Measurements from ENCODE around the gene SUPT3H. TPM values are rescaled to one million over a fixed set of nuclear protein-coding genes. Genes with fewer than 3 reads are reported as not detected.

Gene SUPT3H
- total RNA-seq, 1 donor from 2014 or later = 9.9 TPM

- no peak overlapping the region for H3K9ac ChIP-seq (ENCODE audit: low read depth in 1 of 3, low read length in 3 of 3)
- H3K27me3 ChIP-seq (ENCODE audit: control insufficient read depth in 3 of 3, insufficient read depth in 3 of 3, low read length in 3 of 3) = no peaks in the 10 kb centered on the region
- H3K9me3 ChIP-seq (ENCODE audit: control insufficient read depth in 3 of 3, low read length in 3 of 3) = no peaks in the 10 kb centered on the region
- no peaks in the 10 kb centered on the region for H3K36me3 ChIP-seq (ENCODE audit: control insufficient read depth in 3 of 3, insufficient read depth in 3 of 3, low read length in 3 of 3)
- H3K27ac ChIP-seq (ENCODE audit: low read depth, low read length) = no peak overlapping the region
- no peaks in the 10 kb centered on the region for H3K4me1 ChIP-seq (ENCODE audit: control insufficient read depth in 3 of 3, insufficient read depth in 3 of 3, low read length in 3 of 3)
- no peak overlapping the region for H3K4me3 ChIP-seq (ENCODE audit: low read length in 3 of 3)
Measured at GRCh38 chr6:45084257-45084656, 293.5 kb downstream of the SUPT3H start.

- no peaks in the 10 kb centered on the region for H3K36me3 ChIP-seq (ENCODE audit: control insufficient read depth in 3 of 3, insufficient read depth in 3 of 3, low read length in 3 of 3)
- no peak overlapping the region for H3K9ac ChIP-seq (ENCODE audit: low read depth in 1 of 3, low read length in 3 of 3)
- no peaks in the 10 kb centered on the region for H3K27me3 ChIP-seq (ENCODE audit: control insufficient read depth in 3 of 3, insufficient read depth in 3 of 3, low read length in 3 of 3)
- H3K27ac ChIP-seq (ENCODE audit: low read depth, low read length) = no peak overlapping the region
- no peaks in the 10 kb centered on the region for H3K4me1 ChIP-seq (ENCODE audit: control insufficient read depth in 3 of 3, insufficient read depth in 3 of 3, low read length in 3 of 3)
- no peak overlapping the region for H3K4me3 ChIP-seq (ENCODE audit: low read length in 3 of 3)
- no peaks in the 10 kb centered on the region for H3K9me3 ChIP-seq (ENCODE audit: control insufficient read depth in 3 of 3, low read length in 3 of 3)
Measured at GRCh38 chr6:45082091-45082490, 295.6 kb downstream of the SUPT3H start.

GRCh38 chr6:45081634-45082033 is 296.1 kb downstream of the SUPT3H start:
- no peaks in the 10 kb centered on the region for H3K9me3 ChIP-seq (ENCODE audit: control insufficient read depth in 3 of 3, low read length in 3 of 3)
- no peak overlapping the region for H3K4me3 ChIP-seq (ENCODE audit: low read length in 3 of 3)
- H3K27ac ChIP-seq (ENCODE audit: low read depth, low read length) = no peak overlapping the region
- no peaks in the 10 kb centered on the region for H3K27me3 ChIP-seq (ENCODE audit: control insufficient read depth in 3 of 3, insufficient read depth in 3 of 3, low read length in 3 of 3)
- no peak overlapping the region for H3K9ac ChIP-seq (ENCODE audit: low read depth in 1 of 3, low read length in 3 of 3)
- no peaks in the 10 kb centered on the region for H3K4me1 ChIP-seq (ENCODE audit: control insufficient read depth in 3 of 3, insufficient read depth in 3 of 3, low read length in 3 of 3)
- no peaks in the 10 kb centered on the region for H3K36me3 ChIP-seq (ENCODE audit: control insufficient read depth in 3 of 3, insufficient read depth in 3 of 3, low read length in 3 of 3)

GRCh38 chr6:45078432-45078831 is 299.3 kb downstream of the SUPT3H start:
- H3K27me3 ChIP-seq (ENCODE audit: control insufficient read depth in 3 of 3, insufficient read depth in 3 of 3, low read length in 3 of 3) = no peaks in the 10 kb centered on the region
- H3K4me3 ChIP-seq (ENCODE audit: low read length in 3 of 3) = no peak overlapping the region
- H3K27ac ChIP-seq (ENCODE audit: low read depth, low read length) = no peak overlapping the region
- no peaks in the 10 kb centered on the region for H3K4me1 ChIP-seq (ENCODE audit: control insufficient read depth in 3 of 3, insufficient read depth in 3 of 3, low read length in 3 of 3)
- no peaks in the 10 kb centered on the region for H3K9me3 ChIP-seq (ENCODE audit: control insufficient read depth in 3 of 3, low read length in 3 of 3)
- H3K9ac ChIP-seq (ENCODE audit: low read depth in 1 of 3, low read length in 3 of 3) = no peak overlapping the region
- no peaks in the 10 kb centered on the region for H3K36me3 ChIP-seq (ENCODE audit: control insufficient read depth in 3 of 3, insufficient read depth in 3 of 3, low read length in 3 of 3)

- no peaks in the 10 kb centered on the region for H3K36me3 ChIP-seq (ENCODE audit: control insufficient read depth in 3 of 3, insufficient read depth in 3 of 3, low read length in 3 of 3)
- H3K27me3 ChIP-seq (ENCODE audit: control insufficient read depth in 3 of 3, insufficient read depth in 3 of 3, low read length in 3 of 3) = no peaks in the 10 kb centered on the region
- no peaks in the 10 kb centered on the region for H3K9me3 ChIP-seq (ENCODE audit: control insufficient read depth in 3 of 3, low read length in 3 of 3)
- no peaks in the 10 kb centered on the region for H3K4me1 ChIP-seq (ENCODE audit: control insufficient read depth in 3 of 3, insufficient read depth in 3 of 3, low read length in 3 of 3)
- no peak overlapping the region for H3K9ac ChIP-seq (ENCODE audit: low read depth in 1 of 3, low read length in 3 of 3)
- no peak overlapping the region for H3K27ac ChIP-seq (ENCODE audit: low read depth, low read length)
- no peak overlapping the region for H3K4me3 ChIP-seq (ENCODE audit: low read length in 3 of 3)
Measured at GRCh38 chr6:45076217-45076930, 301.4 kb downstream of the SUPT3H start.

- H3K9me3 ChIP-seq (ENCODE audit: control insufficient read depth in 3 of 3, low read length in 3 of 3) = no peaks in the 10 kb centered on the region
- no peaks in the 10 kb centered on the region for H3K27me3 ChIP-seq (ENCODE audit: control insufficient read depth in 3 of 3, insufficient read depth in 3 of 3, low read length in 3 of 3)
- no peak overlapping the region for H3K9ac ChIP-seq (ENCODE audit: low read depth in 1 of 3, low read length in 3 of 3)
- H3K36me3 ChIP-seq (ENCODE audit: control insufficient read depth in 3 of 3, insufficient read depth in 3 of 3, low read length in 3 of 3) = no peaks in the 10 kb centered on the region
- H3K4me1 ChIP-seq (ENCODE audit: control insufficient read depth in 3 of 3, insufficient read depth in 3 of 3, low read length in 3 of 3) = no peaks in the 10 kb centered on the region
- H3K27ac ChIP-seq (ENCODE audit: low read depth, low read length) = no peak overlapping the region
- no peak overlapping the region for H3K4me3 ChIP-seq (ENCODE audit: low read length in 3 of 3)
Measured at GRCh38 chr6:45075246-45075645, 302.5 kb downstream of the SUPT3H start.

GRCh38 chr6:45074439-45074838 is 303.3 kb downstream of the SUPT3H start:
- Histone ChIP-seq H3K36me3 (ENCODE audit: control insufficient read depth in 3 of 3, insufficient read depth in 3 of 3, low read length in 3 of 3) (no peaks in the 10 kb centered on the region), H3K9me3 (ENCODE audit: control insufficient read depth in 3 of 3, low read length in 3 of 3) (no peaks in the 10 kb centered on the region), H3K4me1 (ENCODE audit: control insufficient read depth in 3 of 3, insufficient read depth in 3 of 3, low read length in 3 of 3) (no peaks in the 10 kb centered on the region), H3K4me3 (ENCODE audit: low read length in 3 of 3) (no peak overlapping the region), H3K27ac (ENCODE audit: low read depth, low read length) (no peak overlapping the region), H3K9ac (ENCODE audit: low read depth in 1 of 3, low read length in 3 of 3) (no peak overlapping the region), H3K27me3 (ENCODE audit: control insufficient read depth in 3 of 3, insufficient read depth in 3 of 3, low read length in 3 of 3) (no peaks in the 10 kb centered on the region)

GRCh38 chr6:45073771-45074170 is 304.0 kb downstream of the SUPT3H start:
- no peaks in the 10 kb centered on the region for H3K4me1 ChIP-seq (ENCODE audit: control insufficient read depth in 3 of 3, insufficient read depth in 3 of 3, low read length in 3 of 3)
- no peak overlapping the region for H3K4me3 ChIP-seq (ENCODE audit: low read length in 3 of 3)
- H3K27ac ChIP-seq (ENCODE audit: low read depth, low read length) = no peak overlapping the region
- no peaks in the 10 kb centered on the region for H3K27me3 ChIP-seq (ENCODE audit: control insufficient read depth in 3 of 3, insufficient read depth in 3 of 3, low read length in 3 of 3)
- no peaks in the 10 kb centered on the region for H3K36me3 ChIP-seq (ENCODE audit: control insufficient read depth in 3 of 3, insufficient read depth in 3 of 3, low read length in 3 of 3)
- H3K9ac ChIP-seq (ENCODE audit: low read depth in 1 of 3, low read length in 3 of 3) = no peak overlapping the region
- no peaks in the 10 kb centered on the region for H3K9me3 ChIP-seq (ENCODE audit: control insufficient read depth in 3 of 3, low read length in 3 of 3)

- H3K27ac ChIP-seq (ENCODE audit: low read depth, low read length) = no peak overlapping the region
- no peak overlapping the region for H3K4me3 ChIP-seq (ENCODE audit: low read length in 3 of 3)
- no peak overlapping the region for H3K9ac ChIP-seq (ENCODE audit: low read depth in 1 of 3, low read length in 3 of 3)
- no peaks in the 10 kb centered on the region for H3K9me3 ChIP-seq (ENCODE audit: control insufficient read depth in 3 of 3, low read length in 3 of 3)
- no peaks in the 10 kb centered on the region for H3K4me1 ChIP-seq (ENCODE audit: control insufficient read depth in 3 of 3, insufficient read depth in 3 of 3, low read length in 3 of 3)
- H3K27me3 ChIP-seq (ENCODE audit: control insufficient read depth in 3 of 3, insufficient read depth in 3 of 3, low read length in 3 of 3) = no peaks in the 10 kb centered on the region
- no peaks in the 10 kb centered on the region for H3K36me3 ChIP-seq (ENCODE audit: control insufficient read depth in 3 of 3, insufficient read depth in 3 of 3, low read length in 3 of 3)
Measured at GRCh38 chr6:45072673-45073072, 305.1 kb downstream of the SUPT3H start.

GRCh38 chr6:45072016-45072415 is 305.7 kb downstream of the SUPT3H start:
- H3K4me3 ChIP-seq (ENCODE audit: low read length in 3 of 3) = no peak overlapping the region
- H3K4me1 ChIP-seq (ENCODE audit: control insufficient read depth in 3 of 3, insufficient read depth in 3 of 3, low read length in 3 of 3) = no peaks in the 10 kb centered on the region
- no peak overlapping the region for H3K9ac ChIP-seq (ENCODE audit: low read depth in 1 of 3, low read length in 3 of 3)
- no peaks in the 10 kb centered on the region for H3K36me3 ChIP-seq (ENCODE audit: control insufficient read depth in 3 of 3, insufficient read depth in 3 of 3, low read length in 3 of 3)
- no peak overlapping the region for H3K27ac ChIP-seq (ENCODE audit: low read depth, low read length)
- no peaks in the 10 kb centered on the region for H3K9me3 ChIP-seq (ENCODE audit: control insufficient read depth in 3 of 3, low read length in 3 of 3)
- H3K27me3 ChIP-seq (ENCODE audit: control insufficient read depth in 3 of 3, insufficient read depth in 3 of 3, low read length in 3 of 3) = no peaks in the 10 kb centered on the region

All from skeletal muscle tissue (tissue), 4 donors.